Activated CD8-positive, alpha-beta T cell treated with anti-CD3 and anti-CD28 coated beads for 36 hours (primary cell): ENCODE results near the gene TBX21. TPM values are rescaled to one million over a fixed set of nuclear protein-coding genes. Genes with fewer than 3 reads are reported as not detected.

ENCODE experiments used
- ATAC-seq: fragments of 200-7000 bp; cut with Tn5 transposase; one replicate; pipeline ENCODE4 v1.10.0; 2021; ENCODE audit warnings: mild to moderate bottlenecking, moderate library complexity
- CTCF ChIA-PET: fragments of 350-600 bp; sonication (Branson Sonifier 250); formaldehyde crosslinking; loops from one replicate; lab custom pipeline; 2021; ENCODE audit warnings: antibody characterized with exemption; lab: Charles Lee
- POLR2A ChIA-PET: fragments of 350-600 bp; sonication (Branson Sonifier 250); formaldehyde crosslinking; loops from one replicate; lab custom pipeline; 2021; ENCODE audit warnings: antibody characterized with exemption; lab: Charles Lee
- DNase-seq: peaks from one replicate; pipeline ENCODE4 v3.0.0-alpha.2; 2020
- H3K27ac Mint-ChIP-seq: one replicate; pipeline ENCODE4 v1.8.0; 2021; ENCODE audit warnings: mild to moderate bottlenecking, mixed read lengths
- H3K27me3 Mint-ChIP-seq: one replicate; pipeline ENCODE4 v1.8.0; 2021; ENCODE audit warnings: mixed read lengths
- H3K36me3 Mint-ChIP-seq: one replicate; pipeline ENCODE4 v1.8.0; 2021; ENCODE audit warnings: low read depth, mixed read lengths
- H3K4me1 Mint-ChIP-seq: one replicate; pipeline ENCODE4 v1.8.0; 2021; ENCODE audit warnings: low read depth, mixed read lengths
- H3K4me3 Mint-ChIP-seq: one replicate; pipeline ENCODE4 v1.8.0; 2021; ENCODE audit warnings: mild to moderate bottlenecking, moderate library complexity, mixed read lengths
- H3K9me3 Mint-ChIP-seq: one replicate; pipeline ENCODE4 v1.8.0; 2021; ENCODE audit warnings: mixed read lengths
- intact Hi-C: fragments of 100-400 bp; cut with micrococcal nuclease; formaldehyde crosslinking; loops from one replicate; pipeline ENCODE4 v1.10.0; 2022
- total RNA-seq, 2 experiments: library from RNA; stranded (reverse); gene quantifications; one replicate each; pipeline ENCODE4 v1.2.3, GENCODE V29; 2021
- TF ChIP-seq, protein P1 (sequence below): fragments of 200-600 bp; IDR thresholded peaks from one replicate; pipeline ENCODE4 v1.8.0; 2022; ENCODE audit warnings: antibody characterized with exemption, mild to moderate bottlenecking

The TBX21 gene
- total RNA-seq, 2 experiments from 2014 or later, result 53.0 to 56.9 TPM

DNA sequence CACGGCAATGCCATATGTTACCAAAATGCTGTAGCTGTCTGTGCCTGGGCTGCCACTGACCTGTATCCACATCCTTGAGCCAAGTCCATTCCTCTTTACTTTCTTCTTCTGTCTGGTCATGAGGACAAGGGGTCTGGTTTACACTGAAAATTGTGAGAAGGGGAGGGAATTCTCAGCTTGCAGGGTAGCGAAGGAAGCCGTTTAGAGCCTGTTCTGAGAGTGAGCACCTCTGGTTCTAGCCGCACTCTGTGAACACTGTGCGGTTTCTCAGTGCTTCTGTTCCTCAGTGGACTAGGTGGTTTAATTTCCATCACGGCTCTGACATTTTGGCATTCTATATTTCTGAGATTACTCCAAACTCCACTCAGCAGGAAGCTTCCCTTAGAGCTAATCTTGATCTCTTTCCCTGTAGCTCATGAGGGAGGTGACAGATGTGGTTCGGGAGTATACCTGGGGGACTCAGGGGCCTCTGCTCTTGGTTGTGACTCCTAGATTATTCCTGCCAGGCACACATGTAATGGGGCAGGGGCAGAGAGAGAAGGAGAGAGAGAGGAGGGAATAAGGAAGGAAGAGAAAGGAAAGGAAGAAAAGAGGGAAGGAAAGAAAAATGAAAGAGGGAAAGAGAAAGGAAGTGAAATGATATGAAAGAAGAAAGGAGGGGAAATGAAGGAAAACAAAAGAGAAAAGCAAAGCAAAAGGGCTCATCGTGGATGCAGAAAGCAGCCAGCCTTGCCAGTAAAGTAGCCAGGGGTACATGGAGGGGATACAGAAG, 14.2 kb upstream of the TBX21 start:
- TF ChIP-seq, protein P1, sequence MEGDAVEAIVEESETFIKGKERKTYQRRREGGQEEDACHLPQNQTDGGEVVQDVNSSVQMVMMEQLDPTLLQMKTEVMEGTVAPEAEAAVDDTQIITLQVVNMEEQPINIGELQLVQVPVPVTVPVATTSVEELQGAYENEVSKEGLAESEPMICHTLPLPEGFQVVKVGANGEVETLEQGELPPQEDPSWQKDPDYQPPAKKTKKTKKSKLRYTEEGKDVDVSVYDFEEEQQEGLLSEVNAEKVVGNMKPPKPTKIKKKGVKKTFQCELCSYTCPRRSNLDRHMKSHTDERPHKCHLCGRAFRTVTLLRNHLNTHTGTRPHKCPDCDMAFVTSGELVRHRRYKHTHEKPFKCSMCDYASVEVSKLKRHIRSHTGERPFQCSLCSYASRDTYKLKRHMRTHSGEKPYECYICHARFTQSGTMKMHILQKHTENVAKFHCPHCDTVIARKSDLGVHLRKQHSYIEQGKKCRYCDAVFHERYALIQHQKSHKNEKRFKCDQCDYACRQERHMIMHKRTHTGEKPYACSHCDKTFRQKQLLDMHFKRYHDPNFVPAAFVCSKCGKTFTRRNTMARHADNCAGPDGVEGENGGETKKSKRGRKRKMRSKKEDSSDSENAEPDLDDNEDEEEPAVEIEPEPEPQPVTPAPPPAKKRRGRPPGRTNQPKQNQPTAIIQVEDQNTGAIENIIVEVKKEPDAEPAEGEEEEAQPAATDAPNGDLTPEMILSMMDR, result no peak
- Mint-ChIP-seq H3K27ac (peak overlapping the region; percentile 94), H3K4me3 (peak overlapping the region; percentile 62), H3K27me3 (no peaks in the 10 kb centered on the region), H3K36me3 (no peaks in the 10 kb centered on the region), H3K9me3 (no peaks in the 10 kb centered on the region), H3K4me1 (peaks cover 89% of the 10 kb centered on the region)
- ATAC-seq (peak; percentile 1), DNase-seq (peak; percentile 39)
- intact Hi-C loops, result loop anchor here (2.0 kb wide), 2 partner anchors 14 to 16 kb away; partner anchors contain the start of gene TBX21
- ChIA-PET POLR2A (interaction anchor here (0.6 to 11.4 kb wide), 13 partner anchors 9 to 389 kb away, joined by 3 to 233 read pairs (median 4); partner anchors contain the start of genes KPNB1, SNX11, TBKBP1 and TBX21), CTCF (interaction anchor here (0.9 to 13.9 kb wide), 10 partner anchors 8 to 227 kb away, joined by 3 to 240 read pairs (median 4); partner anchors contain the start of genes KPNB1 and TBX21)

DNA sequence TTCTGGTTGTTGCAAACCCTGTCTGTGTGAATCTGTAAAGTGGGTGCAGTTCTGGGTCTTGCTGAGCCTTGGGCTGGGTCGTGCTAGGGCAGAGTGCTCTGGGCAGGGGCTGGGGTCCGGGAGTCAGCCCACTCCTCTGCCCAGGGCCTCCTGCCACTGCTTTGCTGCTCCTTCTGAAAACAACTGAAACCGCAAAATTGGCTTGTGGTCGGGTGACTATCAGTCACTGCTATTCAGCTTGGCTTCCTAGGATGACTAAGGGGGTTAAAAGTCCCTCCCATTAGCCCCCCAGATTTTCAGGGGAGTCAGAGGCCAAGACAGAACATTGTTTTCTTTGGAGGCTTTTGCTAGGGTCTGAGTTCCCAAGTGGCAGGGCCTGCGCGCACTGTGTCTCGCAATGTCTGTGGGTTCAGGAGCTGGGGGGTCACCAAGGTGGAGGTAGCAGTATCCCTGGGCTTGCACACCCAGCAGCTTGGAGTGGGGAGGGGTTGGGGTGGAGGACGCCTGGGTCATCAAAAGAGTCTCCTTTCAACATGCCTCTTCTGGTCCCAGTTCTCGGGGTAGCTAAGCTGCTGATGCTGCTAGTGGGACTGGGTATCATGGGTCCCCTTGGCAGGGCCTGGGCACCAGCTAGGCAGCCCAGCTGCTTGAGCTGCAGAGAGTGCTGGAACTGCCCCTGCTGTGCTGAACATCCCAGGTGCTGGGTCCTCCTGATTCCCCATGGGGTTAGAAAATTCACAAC, 13.5 kb upstream of the TBX21 start:
- H3K4me3 Mint-ChIP-seq, result peak overlapping the region; percentile 62
- H3K27me3 Mint-ChIP-seq, result no peaks in the 10 kb centered on the region
- ATAC-seq (peak; percentile 17), DNase-seq (peak; percentile 98)
- ChIA-PET POLR2A (interaction anchor here (0.8 to 11.4 kb wide), 11 partner anchors 9 to 389 kb away, joined by 3 to 233 read pairs (median 6); partner anchors contain the start of genes KPNB1, SNX11, TBKBP1 and TBX21), CTCF (interaction anchor here (1.1 to 13.9 kb wide), 4 partner anchors 13 to 25 kb away, joined by 3 to 240 read pairs (median 24); partner anchors contain the start of gene TBX21)
- TF ChIP-seq, protein P1, result no peak
- H3K36me3 Mint-ChIP-seq, result no peaks in the 10 kb centered on the region
- peaks cover 86% of the 10 kb centered on the region for H3K4me1 Mint-ChIP-seq
- intact Hi-C loops, result loop anchor here (2.0 kb wide), 2 partner anchors 13 to 17 kb away; partner anchors contain the start of gene TBX21
- peak overlapping the region; percentile 94 for H3K27ac Mint-ChIP-seq
- H3K9me3 Mint-ChIP-seq, result no peaks in the 10 kb centered on the region

DNA sequence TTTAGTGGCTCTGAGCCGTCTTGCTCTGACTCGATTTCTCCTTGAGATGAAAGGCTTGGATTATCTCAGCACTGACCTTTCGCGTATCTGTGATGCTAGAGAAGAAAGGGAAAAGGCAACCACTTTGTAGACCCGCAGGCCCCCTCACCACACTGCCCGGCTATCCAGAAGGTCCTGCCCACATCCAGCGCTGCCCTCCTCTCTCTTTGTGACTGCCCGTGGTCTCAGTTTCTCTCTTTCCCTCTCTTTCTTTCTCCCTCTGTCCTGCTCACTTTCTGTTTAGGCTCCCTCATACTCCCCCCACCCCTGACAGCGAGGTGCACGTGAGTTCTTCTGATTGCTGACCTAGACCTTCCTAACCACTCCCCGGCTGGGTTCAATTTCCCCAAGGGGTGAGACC, 12.8 kb upstream of the TBX21 start:
- intact Hi-C loops, result no loop called here
- Mint-ChIP-seq H3K4me1 (peaks cover 86% of the 10 kb centered on the region), H3K9me3 (no peaks in the 10 kb centered on the region), H3K4me3 (peak overlapping the region; percentile 62), H3K36me3 (no peaks in the 10 kb centered on the region), H3K27me3 (no peaks in the 10 kb centered on the region), H3K27ac (peak overlapping the region; percentile 94)
- POLR2A ChIA-PET, result interaction anchor here (0.8 to 11.4 kb wide), 5 partner anchors 14 to 70 kb away, joined by 3 to 233 read pairs (median 40); partner anchors contain the start of genes KPNB1, TBKBP1 and TBX21
- peak; percentile 71 for DNase-seq
- TF ChIP-seq, protein P1, result no peak
- ATAC-seq, result peak; percentile 0
- CTCF ChIA-PET, result interaction anchor here (1.1 to 13.9 kb wide), 3 partner anchors 13 to 20 kb away, joined by 3 to 240 read pairs (median 40); partner anchors contain the start of gene TBX21

DNA sequence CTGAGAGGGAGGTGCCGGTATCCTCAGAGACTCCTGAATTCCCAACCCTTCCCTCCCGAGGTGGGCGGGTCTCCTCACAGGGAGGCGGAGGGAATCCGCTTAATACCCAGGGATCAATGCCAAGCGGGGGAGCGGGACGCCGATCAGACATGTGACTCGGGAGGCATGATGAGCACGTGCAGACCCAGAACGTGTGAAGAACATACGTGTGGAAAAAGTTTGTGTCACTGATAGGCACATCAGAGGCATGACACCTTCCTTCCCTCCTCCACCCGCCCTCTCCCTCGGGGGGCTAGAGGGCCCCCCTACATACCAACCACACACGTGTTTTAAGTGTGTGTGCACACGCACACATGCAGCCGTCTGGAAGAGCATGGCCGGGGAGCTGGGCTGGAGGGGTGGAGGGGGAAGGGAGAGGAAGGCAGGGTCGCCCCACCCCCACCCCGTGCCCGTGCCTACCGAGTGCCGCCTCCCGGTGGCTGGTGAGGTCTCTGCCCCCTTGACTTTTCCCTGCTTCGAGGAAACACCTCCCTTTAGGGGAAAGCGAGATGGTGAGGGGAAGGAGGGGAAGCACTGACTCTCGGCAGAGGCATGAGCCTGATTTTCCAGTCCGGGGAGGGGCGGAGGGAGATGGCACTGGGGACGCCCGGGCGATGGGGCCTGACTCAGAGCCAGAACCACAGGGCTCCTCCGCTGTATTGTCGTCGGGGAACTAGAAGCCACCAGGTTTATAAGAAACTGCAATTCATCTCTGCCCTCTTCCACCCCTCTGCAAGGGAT, 12.1 kb upstream of the TBX21 start:
- Mint-ChIP-seq H3K27me3 (no peaks in the 10 kb centered on the region), H3K4me3 (peak overlapping the region; percentile 62), H3K9me3 (no peaks in the 10 kb centered on the region), H3K36me3 (no peaks in the 10 kb centered on the region), H3K27ac (peak overlapping the region; percentile 94), H3K4me1 (peaks cover 86% of the 10 kb centered on the region)
- intact Hi-C loops, result no loop called here
- DNase-seq, result peak; percentile 100
- ATAC-seq, result peak; percentile 67
- ChIA-PET POLR2A (interaction anchor here (1.3 to 27.1 kb wide), 6 partner anchors 10 to 71 kb away, joined by 4 to 493 read pairs (median 14); partner anchors contain the start of genes KPNB1, TBKBP1 and TBX21), CTCF (interaction anchor here (0.6 to 2.7 kb wide), 6 partner anchors 9 to 105 kb away, joined by 3 to 21 read pairs (median 3); partner anchors contain the start of gene TBX21)
- TF ChIP-seq, protein P1, result peak; percentile 14
